Lung microvascular endothelial cell (primary cell): Measurements from ENCODE around the gene CDH13. TPM values are rescaled to one million over a fixed set of nuclear protein-coding genes. Genes with fewer than 3 reads are reported as not detected.

Experiments used
- DNase-seq, 2 donors: peaks; one replicate each; pipeline versions ENCODE4 v3.0.0 to v3.0.0-alpha.2; 2010; ENCODE audit warnings: low read depth in 2 of 2
- total RNA-seq: library from RNA; depleted of rRNA; stranded (reverse); fragments of >200 nt; gene quantifications from 2 replicates; pipeline ENCODE4 v1.2.1, GENCODE V29; 2014

The CDH13 gene
- total RNA-seq, 1 donor from 2014 or later = 14.5 TPM

DNA sequence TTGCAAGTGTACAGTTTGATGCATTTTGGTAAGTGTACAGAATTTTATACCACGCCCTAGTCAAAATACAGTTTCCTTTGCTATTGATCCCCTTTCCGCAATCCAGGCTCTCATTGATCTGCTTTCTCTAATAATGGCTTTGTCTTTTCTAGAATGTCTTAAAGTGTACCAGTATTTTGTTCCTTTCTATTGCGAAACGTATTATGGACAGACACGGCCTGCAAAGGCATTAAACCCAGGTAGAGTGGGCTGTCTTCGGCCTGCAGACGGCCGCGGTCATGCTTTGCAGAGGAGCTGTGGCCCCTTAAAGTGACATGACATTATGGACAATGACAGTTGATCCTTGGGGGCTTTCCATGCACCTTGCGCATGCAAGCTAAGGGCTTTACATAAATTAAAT, 1165.1 kb downstream of the CDH13 start:
- no peak for DNase-seq

DNA sequence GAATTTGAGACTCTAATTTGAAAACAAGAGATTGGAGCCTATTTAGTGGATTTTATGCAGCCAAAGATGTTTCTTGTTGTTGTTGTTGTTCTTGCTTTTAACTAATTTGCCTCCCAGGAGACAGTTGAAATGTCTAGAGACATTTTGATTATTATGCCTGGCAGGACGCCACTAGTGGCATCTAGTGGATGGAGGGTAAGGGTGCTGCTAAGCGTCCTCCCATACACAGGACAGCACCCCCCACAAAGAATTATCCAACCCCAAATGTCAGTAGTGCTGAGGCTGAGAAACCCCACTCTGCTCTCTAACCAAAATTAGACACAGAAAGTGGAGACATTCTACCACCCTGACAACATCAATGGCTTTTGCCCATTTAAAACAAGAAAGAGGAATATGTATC, 1165.6 kb downstream of the CDH13 start:
- no peak for DNase-seq

DNA sequence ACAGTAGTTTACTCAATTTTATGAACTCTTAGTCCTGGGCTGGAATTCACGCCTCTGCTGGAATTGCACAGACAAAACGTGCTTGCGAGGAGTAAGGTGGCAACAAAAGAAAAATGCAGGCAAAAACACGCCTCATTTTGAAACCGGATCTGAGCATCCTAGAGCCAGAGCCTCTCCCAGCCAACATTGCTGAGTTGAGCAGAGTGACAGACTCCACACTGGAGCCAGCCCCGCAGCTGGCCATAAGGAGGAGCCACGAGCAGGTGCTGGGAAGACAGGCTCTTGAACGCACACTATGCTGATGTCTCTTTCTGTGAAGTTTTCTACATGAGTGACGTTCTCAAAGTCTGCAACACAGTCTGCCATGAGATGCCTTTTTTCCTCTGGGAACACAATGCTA, 1166.4 kb downstream of the CDH13 start:
- no peak for DNase-seq

DNA sequence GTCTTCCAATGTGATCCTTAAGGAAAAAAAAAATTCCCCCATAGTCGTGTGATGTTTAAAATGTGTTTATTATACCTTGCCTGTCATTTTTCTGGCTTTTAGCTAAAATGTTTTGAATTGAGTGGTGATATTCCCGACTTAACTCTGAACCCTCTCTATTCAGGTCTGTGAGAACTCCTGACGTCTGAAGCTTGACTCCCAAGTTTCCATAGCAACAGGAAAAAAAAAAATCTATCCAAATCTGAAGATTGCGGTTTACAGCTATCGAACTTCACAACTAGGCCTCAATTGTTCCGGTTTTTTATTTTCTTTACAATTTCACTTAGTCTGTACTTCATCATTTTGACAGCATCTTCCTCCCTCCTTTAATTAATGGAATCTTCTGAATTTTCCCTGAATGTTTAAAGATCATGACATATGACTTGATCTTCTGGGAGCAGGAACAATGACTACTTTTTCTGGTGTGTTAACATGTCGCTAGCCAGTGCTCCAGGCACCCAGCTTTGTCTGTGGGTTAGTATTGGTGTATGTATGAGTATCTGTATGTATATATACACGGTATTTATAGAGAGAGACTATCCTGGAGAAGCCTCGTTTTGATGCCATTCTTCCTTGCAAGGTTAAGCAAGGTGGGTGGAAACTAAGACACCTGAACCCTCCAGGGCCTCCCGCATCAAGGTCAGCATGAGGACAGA, 1168.2 kb downstream of the CDH13 start:
- peak in 1 of 2 donors; percentile 36 for DNase-seq

DNA sequence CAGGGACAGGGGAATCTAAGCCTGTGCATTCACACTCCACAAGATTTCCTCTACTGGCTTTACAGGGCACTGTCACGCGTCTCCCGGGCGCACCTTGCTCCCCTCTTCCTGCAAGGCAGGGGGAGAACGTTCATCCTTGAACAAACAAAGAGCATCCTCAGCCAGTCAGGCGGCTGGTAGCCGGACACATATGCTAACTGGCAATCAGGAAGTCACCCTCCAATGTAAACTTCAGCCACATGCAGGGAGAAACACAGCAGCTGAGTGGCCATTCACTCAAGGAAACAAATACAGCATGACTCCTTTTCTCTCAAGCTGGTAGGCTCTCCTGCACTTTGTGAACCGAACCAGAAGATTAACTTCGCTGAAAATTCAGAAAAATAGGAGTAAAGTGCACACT, 1170.2 kb downstream of the CDH13 start:
- DNase-seq = no peak

DNA sequence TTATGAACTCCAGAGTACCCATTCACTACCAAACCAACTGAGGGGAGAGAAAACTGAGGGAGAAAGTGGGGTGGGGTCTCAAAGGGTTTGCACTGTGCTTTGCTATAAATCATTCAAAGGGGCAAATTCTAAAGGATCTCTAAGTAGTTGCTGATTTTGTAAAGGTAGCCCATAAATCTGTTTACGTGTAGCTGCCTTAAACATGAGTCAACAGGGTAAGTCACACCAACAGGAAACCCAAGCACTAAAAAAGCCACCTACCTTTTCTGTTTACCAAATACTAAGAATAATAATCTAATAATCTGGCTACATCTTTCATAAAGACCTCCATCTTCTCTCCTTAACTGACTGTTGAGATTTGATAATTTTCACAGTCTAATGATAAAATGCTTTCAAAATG, 1172.6 kb downstream of the CDH13 start:
- DNase-seq = no peak

DNA sequence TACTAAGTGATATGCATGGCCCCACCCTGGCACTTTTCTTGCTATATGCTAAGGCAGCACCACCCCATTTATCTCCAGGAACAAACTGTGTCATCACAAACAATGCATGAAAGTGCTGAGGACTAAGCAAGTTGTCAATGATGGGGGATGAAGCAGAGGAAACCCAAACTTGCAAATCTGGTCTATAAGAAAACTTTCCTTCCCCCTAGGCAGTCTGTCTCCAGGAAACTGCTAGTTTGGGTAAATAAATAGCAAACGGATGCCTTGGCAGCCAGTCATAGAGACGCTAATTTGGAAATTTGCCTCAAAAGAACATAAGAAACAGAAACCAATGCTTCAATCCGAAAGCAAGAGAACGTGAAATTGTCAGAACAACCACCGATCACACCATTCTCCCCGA, 1175.4 kb downstream of the CDH13 start:
- DNase-seq = peak; percentile 57 to 88

DNA sequence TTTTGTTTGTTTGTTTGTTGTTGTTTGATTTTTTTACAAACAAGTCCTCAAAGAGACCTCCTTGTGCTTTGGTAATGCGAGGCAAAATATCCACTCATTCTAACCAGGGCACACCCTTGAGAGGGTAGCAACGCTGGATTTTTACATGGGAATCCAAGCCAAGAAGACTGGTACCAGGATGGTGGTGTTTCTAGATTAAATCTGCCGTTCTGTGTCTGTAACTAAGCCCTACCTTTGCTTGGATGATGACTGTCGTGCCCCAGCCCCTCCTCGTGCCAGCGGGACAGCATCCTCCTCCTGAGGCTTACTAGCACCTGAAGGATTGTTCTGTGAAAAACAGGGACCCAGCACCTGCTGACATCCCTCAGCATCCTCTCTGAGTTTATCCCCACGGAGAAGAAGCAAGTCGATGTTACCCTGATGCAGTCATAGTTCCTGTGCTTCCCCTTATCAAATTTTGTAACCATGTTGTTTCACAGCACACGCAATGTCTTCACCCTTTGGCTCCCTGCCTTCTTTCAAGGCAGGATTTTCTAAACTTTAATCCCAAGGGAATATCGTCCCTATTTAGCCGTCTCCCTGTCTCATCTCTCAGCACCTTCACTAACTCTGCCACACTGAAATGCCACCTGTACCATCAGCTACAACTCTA, 1175.9 kb downstream of the CDH13 start:
- no peak for DNase-seq

DNA sequence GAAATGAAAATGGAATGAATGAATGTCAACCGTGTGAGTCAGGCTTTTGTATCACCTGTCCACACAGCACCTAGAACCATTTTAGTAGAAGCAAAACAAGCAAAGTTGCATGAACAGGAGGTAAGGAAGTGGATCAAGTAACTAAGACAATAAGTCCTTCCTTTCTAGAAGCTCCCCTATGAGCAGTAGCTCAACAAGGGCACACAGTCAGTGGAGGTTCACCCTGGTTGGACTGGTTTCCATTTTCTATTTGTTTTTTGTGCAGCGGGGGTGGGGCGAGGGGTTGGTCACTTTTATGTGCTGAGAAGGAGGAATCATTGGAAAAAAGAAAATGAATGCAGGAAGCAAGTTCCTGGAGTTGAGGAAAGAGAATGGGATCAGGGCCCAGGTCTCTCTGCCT, 1177.0 kb downstream of the CDH13 start:
- peak in 1 of 2 donors; percentile 7 for DNase-seq

DNA sequence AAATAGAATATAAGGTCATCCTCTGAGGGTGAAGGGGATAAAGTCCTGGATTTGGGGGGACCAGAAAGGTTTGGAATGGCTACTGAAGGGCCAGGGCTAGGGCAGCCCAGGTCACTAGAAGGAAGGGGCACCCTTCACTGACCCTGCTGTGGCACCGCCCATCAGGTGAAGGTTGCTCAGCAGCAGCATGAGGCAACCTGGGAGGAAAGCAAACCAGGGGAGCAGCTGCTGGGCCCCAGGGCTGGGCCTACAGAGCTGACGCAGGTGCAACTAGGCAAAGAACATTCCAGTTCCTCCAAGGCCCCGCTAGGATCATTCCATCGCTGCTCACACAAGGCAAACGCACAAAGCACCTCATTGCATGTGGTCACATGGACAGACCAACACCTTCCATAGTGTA, 1177.6 kb downstream of the CDH13 start:
- DNase-seq = no peak

DNA sequence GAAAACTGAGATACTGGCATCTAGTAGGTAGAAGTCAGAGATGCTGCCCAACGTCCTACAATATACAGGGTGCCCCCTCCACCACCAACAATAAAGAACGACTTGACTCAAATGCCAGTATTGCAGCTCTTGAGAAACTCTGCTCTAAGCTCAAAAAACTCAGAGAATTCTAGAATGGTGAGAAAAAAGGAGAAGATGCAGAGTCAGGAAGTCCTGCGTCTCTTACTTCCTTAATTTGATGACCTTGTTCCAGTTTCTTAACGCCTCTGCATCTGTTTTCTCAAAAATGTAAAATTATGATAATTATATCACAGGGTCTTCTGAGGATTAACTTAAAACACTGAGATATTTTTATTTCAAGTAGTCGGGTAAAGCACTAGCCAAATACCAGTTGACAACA, 1179.3 kb downstream of the CDH13 start:
- DNase-seq = no peak

DNA sequence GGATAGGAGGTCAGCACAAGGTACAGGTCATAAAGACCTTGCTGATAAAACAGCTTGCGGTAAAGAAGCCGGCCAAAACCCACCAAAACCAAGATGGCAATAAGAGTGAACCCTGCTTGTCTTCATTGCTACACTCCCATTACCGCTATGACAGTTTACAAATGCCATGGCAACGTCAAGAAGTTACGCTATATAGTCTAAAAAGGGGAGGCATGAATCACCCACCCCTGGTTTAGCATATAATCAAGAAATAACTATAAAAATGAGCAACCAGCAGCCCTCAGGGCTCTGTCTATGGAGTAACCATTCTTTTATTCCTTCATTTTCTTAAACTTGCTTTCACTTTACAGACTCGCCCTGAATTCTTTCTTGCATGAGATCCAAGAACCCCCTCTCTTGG, 1180.0 kb downstream of the CDH13 start:
- no peak for DNase-seq

DNA sequence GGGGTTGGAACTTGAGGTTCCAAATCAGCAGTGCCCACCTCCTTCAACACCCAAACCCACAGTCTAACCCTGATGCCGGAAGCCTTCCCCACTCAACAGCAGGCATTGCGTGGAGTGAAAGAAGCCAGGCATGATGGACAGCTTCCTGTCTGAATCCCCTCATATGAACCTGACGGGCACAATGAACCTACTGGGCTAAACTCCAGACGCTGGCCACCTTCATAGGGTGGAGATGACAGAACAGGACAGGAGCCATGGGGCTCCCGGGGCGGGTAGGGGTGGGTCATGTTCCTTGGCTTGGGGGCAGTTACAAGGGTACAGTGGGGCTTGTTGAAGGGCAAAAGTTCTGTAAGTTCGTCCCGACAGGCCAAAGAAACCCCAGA, 1180.5 kb downstream of the CDH13 start:
- DNase-seq = no peak

DNA sequence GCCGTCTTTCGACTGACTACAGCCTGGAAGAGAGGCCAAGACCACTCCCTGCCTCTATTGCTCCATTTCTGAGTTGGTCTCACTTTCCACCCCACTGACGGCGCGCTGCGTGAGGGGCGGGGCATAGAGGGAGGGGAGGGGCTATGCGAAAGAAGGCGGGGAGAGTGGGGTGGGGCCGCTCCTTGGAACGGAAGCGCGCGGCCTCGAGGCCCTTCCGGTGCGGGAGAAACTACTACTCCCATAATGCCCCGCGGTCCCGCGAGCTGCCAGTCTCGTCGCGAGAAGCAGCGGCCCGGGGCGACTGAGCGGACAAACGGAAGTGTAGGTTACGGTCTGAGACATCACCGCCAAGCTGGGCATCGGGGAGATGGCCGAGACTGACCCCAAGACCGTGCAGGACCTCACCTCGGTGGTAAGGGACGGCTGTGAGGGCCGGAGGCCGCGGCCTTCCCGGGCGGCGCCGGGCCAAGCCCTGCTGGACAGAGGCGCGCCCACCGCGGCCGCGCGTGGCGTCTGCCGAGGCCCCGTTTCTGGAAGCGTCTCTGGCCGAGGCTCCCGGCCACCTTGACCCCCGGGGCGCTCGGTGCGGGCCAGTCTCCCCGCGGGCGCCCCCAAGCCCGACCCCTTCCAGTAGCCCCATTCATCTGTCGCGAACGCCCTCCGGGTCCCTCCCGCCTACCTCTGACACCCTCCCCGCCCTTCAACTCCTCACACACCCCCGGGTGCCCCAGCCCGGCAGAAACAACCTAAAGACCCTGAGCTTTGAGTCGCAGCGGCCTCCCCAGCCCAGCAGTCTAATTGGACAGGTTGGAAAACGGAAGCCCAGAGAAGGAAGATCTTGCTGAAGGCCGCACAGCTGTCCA, 1181.2 kb downstream of the CDH13 start, which contains the start of gene HSBP1:
HSBP1 (plus strand) TSS at position 269 of the 863 bp plus-strand sequence; CDS start at position 368, 99 bp downstream.
- DNase-seq = peak; percentile 92 to 93

DNA sequence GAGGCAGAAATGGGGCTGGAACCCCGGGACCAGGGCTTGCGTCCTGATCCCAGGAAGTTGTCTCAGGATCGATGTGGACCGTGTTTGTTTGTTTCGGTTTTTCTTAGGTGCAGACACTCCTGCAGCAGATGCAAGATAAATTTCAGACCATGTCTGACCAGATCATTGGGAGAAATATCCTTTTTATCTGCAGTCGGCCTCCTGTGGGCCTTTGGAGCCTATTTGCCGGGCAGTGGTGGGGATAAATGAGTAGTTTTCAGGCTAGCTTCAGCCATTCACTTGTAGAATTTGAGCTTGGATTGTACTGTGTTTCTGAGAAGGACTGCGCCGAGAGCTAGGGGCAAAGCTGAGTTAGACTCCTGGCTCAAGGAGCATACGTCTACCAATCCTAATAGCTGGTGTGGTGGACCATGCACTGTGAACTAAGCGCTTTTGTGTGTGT, 1181.8 kb downstream of the CDH13 start:
- no peak for DNase-seq

DNA sequence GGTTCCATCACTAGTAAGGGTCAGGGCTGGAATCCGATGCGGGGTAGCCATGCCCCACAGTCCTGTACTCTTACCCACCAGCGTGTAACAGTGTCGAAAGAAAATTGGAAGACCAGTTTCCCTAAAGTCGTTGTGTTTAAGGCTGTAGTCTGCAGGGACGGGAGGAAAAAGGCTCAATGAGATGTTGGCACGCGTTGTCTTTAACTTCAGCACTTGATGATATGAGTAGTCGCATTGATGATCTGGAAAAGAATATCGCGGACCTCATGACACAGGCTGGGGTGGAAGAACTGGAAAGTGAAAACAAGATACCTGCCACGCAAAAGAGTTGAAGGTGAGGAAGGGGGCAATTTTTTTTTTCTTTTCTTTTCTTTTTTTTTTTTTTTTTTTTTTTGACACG, 1182.3 kb downstream of the CDH13 start:
- DNase-seq = no peak

DNA sequence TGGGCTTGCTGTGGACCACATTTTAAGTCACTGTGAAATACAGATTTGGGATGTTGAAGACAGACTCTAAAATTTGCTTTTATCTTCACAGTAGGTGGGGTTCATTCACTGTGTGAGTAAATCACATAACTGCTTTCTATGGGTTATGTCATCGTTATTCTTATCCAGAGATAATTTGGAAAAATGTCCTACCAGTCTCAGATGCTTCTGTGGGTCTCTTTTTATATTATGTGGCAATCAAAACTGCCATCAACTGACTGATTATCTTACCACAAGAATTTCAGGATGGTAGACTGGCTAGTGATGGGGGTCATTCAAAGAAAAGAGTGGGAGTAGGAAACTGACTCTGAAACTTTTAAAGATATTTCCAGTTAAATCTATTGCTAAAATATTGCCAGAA, 1184.1 kb downstream of the CDH13 start:
- DNase-seq = no peak

DNA sequence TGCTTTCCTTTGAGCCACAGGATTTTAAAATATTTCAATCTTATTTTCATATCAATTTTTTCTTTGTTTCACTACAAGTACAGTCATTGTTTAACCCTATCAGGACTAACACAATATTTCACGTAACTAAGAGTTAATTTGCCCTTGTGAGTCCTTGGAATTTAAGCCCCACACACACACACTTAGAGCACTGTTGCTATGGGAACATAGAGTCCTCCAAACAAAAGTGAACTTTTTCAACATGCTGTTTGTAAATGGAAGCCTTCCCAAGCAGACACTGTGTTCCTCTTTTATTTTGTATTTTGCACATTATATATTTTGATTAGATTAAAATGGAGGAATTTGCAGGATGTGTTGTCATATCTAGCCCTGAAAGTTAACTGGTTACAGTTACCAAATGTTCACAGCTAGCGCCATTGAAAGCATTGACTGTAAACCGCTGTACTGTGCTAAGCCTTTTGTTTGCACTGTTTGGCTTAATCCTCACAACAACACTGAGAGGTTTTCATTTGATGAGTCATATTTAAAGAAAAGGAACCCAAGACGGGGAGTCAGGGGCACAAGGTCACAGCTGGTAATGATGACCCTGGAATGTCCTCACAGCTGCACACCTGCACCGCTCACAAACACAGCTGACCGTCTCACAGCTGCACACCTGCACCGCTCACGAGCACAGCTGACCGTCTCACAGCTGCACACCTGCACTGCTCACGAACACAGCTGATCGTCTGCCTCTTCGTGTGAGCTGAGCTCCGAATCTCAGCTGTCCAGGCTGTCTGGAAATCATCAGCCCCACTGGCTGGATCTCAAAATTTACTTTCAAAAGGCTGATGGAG, 1187.3 kb downstream of the CDH13 start:
- peak; percentile 30 to 85 for DNase-seq

DNA sequence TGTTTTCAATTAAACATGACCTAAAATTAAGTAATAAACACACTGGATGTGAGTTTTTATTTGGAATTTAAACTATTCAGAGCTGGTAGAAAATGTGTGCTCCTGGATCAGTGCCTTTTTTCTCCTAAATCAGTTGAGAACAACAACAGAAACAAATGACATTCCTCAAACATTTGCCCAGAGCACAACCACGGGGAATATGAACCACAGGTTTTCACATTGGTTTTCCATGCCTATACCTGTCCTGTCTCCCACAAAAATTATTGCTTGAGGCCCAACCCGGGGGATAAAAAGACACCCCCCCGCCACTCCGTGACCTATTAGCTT, 1187.9 kb downstream of the CDH13 start:
- no peak for DNase-seq

DNA sequence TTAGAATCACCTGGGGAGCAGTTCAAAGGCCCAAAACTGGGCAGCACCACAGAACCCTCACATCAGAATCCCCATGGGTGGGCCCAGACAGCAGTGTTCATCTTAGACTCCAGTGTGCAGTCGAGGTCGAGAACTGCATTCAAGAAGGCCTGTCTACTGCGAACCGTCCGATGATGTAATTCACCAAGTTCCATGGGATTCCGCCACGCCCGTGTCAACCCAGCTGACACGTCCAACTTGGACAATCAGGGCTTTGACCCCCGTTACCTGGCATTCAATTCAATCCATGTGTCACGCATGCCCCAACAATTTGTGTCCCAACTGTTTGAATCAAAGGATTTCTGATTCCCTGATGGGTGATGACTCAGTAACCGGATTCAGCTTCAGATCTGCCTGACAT, 1190.3 kb downstream of the CDH13 start:
- no peak for DNase-seq

DNA sequence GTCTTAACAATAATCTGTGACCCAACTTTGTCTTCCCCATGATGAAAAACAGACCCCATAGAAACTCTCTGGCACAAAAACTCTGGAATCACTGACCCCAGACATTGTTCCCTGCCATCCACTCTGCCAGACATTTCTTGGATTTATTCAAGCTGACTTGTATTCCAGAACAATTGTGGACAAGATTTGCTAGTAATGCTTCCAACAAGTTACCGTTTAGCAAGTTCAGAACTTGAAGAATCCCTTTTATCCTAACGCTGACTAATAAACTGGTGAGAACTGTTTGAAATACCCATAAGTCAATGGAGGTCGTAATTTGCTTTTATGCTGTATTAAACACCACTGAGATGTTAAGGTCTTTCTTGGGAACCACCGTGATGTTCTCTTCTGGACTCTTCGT, 1191.5 kb downstream of the CDH13 start:
- no peak for DNase-seq

DNA sequence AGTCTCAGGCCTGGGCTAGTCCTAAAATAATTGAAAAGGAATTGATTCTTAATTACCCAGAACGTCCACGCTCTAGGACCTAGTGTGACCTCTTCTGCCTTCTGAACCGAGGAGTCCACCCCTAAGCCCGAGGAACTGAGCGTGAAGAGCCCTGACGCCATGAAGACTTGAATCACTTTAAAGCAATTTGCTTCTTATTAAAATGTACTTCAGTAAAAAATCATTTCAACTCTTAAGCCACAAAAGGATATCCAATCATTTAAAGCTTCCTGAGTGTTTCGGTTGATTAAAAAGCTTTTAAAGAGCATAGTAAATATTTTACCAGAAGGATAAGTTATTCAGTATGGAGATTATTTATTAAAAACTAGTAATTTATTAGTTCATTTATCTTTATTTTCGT, 1192.6 kb downstream of the CDH13 start:
- DNase-seq = no peak
